DND-41 (cell line): ENCODE results near the gene RNF217.

ENCODE experiments used
- ATAC-seq: fragments of 200-7000 bp; cut with Tn5 transposase; 3 replicates; pipeline ENCODE4 v1.9.1; 2021; ENCODE audit warnings: low read depth; ENCODE audit not compliant: insufficient read depth
- DNase-seq: peaks from one replicate; pipeline ENCODE4 v3.0.0-alpha.2; 2020
- H2AFZ ChIP-seq: 2 replicates; pipeline ENCODE4 v1.6.0; 2012; ENCODE audit warnings: low read depth, low read length
- H3K27ac ChIP-seq: 2 replicates; pipeline ENCODE4 v1.5.1; 2012; ENCODE audit warnings: low read length, inconsistent platforms
- H3K27me3 ChIP-seq: fragments of 200-600 bp; sonication (generic); 2 replicates; pipeline ENCODE4 v1.6.0; 2012; ENCODE audit warnings: low read length, mild to moderate bottlenecking, inconsistent platforms; ENCODE audit not compliant: insufficient read depth, poor library complexity
- H3K36me3 ChIP-seq: 2 replicates; pipeline ENCODE4 v1.5.1; 2012; ENCODE audit warnings: low read length, inconsistent platforms; ENCODE audit not compliant: insufficient read depth
- H3K4me1 ChIP-seq: 2 replicates; pipeline ENCODE4 v1.5.1; 2012; ENCODE audit warnings: mild to moderate bottlenecking, low read length; ENCODE audit not compliant: insufficient read depth
- H3K4me2 ChIP-seq: 2 replicates; pipeline ENCODE4 v1.6.0; 2012; ENCODE audit warnings: mild to moderate bottlenecking, moderate library complexity, low read length, inconsistent platforms; ENCODE audit not compliant: insufficient read depth
- H3K4me3 ChIP-seq, 2 experiments: fragments of 200-600 bp in 1 of 2; shearing (Covaris generic) in 1 of 2; 2 replicates each; pipeline ENCODE4 v1.5.1; 2012 to 2016; ENCODE audit warnings: inconsistent platforms in 2 of 2, low read length in 2 of 2, mild to moderate bottlenecking in 2 of 2, low read depth in 1 of 2, moderate library complexity in 1 of 2
- H3K79me2 ChIP-seq: 2 replicates; pipeline ENCODE4 v1.6.0; 2012; ENCODE audit warnings: low read length, inconsistent platforms; ENCODE audit not compliant: insufficient read depth
- H3K9ac ChIP-seq: 2 replicates; pipeline ENCODE4 v1.6.0; 2012; ENCODE audit warnings: low read depth, mild to moderate bottlenecking, inconsistent platforms, low read length, moderate library complexity
- H3K9me3 ChIP-seq: 2 replicates; pipeline ENCODE4 v1.5.1; 2012; ENCODE audit warnings: low read length, moderate library complexity, mild to moderate bottlenecking, inconsistent platforms; ENCODE audit not compliant: insufficient read depth, severe bottlenecking
- H4K20me1 ChIP-seq: 2 replicates; pipeline ENCODE4 v1.6.0; 2012; ENCODE audit warnings: low read length; ENCODE audit not compliant: insufficient read depth
- EZH2 ChIP-seq: IDR thresholded peaks from 3 replicates; pipeline ENCODE4 v1.6.1; 2012; ENCODE audit warnings: borderline replicate concordance, low read depth, mild to moderate bottlenecking, moderate library complexity, low read length, inconsistent platforms; ENCODE audit not compliant: severe bottlenecking
- TF ChIP-seq, protein P1 (sequence below): IDR thresholded peaks from 2 replicates; pipeline ENCODE4 v1.5.1; 2012; ENCODE audit warnings: borderline replicate concordance, low read length, moderate library complexity, mild to moderate bottlenecking; ENCODE audit not compliant: poor library complexity, severe bottlenecking; ENCODE audit errors: extremely low read depth

RNF217 gene

DNA sequence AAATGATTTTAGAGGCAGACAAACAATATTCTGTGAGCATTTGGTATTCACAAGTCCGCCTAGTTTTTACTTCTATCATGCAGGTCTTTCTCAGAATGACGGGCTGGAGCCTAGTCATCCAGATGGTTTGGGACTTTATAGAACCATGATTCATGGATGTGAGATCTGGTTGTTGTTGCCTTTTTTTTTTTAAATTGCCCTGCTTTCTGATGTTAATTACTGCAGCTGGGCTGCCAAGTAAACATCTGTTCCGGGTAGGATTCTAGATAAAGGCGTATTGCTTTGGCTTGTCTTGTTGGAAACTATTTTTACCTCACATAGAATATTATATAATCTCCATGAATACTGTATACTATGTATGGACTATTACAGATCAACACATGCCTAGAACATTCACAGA is 58.1 kb downstream of the RNF217 start:
- no peak for ATAC-seq
- no peak for DNase-seq
- Histone ChIP-seq H3K4me2 (no peak overlapping the region), H3K4me1 (no peaks in the 10 kb centered on the region), H4K20me1 (no peaks in the 10 kb centered on the region), H3K9ac (no peak overlapping the region), H2AFZ (no peak overlapping the region), H3K36me3 (no peaks in the 10 kb centered on the region), H3K79me2 (no peaks in the 10 kb centered on the region), H3K27ac (no peak overlapping the region), H3K4me3 (no peak overlapping the region), H3K9me3 (no peaks in the 10 kb centered on the region), H3K27me3 (no peaks in the 10 kb centered on the region)
- no peak for TF ChIP-seq EZH2
- TF ChIP-seq, protein P1, sequence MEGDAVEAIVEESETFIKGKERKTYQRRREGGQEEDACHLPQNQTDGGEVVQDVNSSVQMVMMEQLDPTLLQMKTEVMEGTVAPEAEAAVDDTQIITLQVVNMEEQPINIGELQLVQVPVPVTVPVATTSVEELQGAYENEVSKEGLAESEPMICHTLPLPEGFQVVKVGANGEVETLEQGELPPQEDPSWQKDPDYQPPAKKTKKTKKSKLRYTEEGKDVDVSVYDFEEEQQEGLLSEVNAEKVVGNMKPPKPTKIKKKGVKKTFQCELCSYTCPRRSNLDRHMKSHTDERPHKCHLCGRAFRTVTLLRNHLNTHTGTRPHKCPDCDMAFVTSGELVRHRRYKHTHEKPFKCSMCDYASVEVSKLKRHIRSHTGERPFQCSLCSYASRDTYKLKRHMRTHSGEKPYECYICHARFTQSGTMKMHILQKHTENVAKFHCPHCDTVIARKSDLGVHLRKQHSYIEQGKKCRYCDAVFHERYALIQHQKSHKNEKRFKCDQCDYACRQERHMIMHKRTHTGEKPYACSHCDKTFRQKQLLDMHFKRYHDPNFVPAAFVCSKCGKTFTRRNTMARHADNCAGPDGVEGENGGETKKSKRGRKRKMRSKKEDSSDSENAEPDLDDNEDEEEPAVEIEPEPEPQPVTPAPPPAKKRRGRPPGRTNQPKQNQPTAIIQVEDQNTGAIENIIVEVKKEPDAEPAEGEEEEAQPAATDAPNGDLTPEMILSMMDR, result no peak

DNA sequence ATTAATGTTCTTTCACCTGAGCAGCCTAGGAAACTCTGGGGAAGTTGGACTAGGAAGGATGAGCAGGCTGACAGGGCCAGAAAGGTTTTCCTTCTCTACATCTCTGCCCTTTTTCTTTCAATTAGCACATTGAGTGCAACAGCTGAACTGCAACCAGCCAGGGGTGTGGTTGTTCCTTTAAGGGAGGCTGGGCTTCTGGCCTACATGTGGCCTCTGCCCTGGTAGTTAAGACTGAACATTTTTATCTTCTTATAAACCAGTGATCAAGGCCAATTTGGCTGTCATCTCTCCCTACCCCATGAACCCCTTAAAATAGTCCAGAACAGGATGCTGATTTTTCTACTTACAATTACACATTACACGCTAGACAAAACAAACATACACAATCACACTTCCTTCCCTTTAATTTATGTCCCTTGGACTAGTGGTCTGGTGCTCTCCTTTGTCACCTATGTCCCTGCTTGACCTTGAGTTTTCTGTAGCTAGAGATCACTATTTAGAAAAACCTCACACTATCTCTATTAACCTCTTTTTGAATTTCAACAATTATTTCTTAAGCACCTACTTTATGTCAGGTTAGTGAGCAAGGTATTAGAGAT is 60.3 kb downstream of the RNF217 start:
- Histone ChIP-seq H3K4me2 (no peak overlapping the region), H2AFZ (no peak overlapping the region), H3K9me3 (no peaks in the 10 kb centered on the region), H3K36me3 (no peaks in the 10 kb centered on the region), H3K9ac (no peak overlapping the region), H3K4me3 (no peak overlapping the region), H3K79me2 (no peaks in the 10 kb centered on the region), H3K27me3 (no peaks in the 10 kb centered on the region), H3K27ac (no peak overlapping the region), H3K4me1 (no peaks in the 10 kb centered on the region), H4K20me1 (no peaks in the 10 kb centered on the region)
- DNase-seq (no peak), ATAC-seq (no peak)
- TF ChIP-seq, protein P1, result no peak
- no peak for TF ChIP-seq EZH2

DNA sequence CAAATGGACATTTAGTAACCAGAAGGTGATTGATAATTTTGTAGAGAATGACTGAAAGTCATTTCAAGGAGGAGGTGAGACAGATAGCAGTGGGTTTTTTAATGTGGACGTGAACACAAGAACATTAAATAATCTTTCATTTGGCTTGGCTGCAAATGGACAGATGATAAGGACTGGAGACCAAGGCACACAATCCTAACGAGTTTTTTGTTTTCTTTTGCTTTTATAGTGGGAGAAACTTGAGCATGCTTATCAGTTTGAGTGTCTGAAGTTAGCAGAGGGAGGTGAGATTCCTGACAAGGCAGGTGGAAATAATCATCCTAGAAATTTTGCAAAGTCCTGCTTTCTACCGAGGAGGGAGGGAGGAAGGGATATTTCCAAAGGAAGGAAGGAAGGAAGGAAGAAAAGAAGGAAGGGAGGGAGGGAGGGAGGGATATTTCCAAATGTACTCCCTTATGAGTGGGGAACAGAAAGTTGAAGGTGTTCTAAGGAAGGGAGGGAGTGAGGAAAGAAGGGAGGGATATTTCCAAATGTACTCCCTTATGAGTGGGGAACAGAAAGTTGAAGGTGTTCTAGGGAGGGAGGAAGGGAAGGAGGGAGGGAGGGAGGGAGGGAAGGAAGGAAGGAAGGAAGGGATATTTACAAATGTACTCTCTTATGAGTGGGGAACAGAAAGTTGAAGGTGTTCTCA is 63.1 kb downstream of the RNF217 start:
- ATAC-seq (no peak), DNase-seq (no peak)
- Histone ChIP-seq H3K9me3 (no peaks in the 10 kb centered on the region), H3K27me3 (no peaks in the 10 kb centered on the region), H3K9ac (no peak overlapping the region), H3K27ac (no peak overlapping the region), H3K36me3 (no peaks in the 10 kb centered on the region), H3K4me1 (no peaks in the 10 kb centered on the region), H2AFZ (no peak overlapping the region), H3K4me3 (no peak overlapping the region), H3K4me2 (no peak overlapping the region), H3K79me2 (no peaks in the 10 kb centered on the region), H4K20me1 (no peaks in the 10 kb centered on the region)
- TF ChIP-seq, protein P1, result no peak
- no peak for TF ChIP-seq EZH2
